ENCODE results near the gene BRD3.
"Not testable (repeated sequence)": the region's sequence is repeated elsewhere in the genome, so short reads cannot be mapped to it uniquely, and the experiment has no call there.

BRD3 gene

DNA sequence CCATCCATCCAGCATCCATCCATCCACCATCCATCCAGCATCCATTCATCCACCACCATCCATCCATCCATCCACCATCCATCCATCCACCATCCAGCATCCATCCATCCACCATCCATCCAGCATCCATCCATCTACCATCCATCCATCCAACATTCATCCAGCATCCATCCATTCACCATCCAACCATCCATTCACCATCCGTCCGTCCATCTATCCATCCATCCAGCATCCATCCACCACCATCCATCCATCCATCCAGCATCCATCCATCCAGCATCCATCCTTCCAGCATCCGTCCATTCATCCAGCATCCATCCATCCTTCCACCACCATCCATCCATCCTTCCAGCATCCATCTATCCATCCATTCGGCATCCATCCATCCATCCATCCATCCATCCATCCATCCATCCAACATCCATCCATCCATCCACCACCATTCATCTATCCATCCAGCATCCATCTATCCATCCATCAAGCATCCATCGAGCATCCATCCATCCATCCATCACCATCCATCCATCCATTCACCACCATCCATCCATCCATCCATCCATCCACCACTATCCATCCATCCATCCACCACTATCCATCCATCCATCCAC lies 35.7 kb upstream of the BRD3 start:
- Histone ChIP-seq H3K9me3 (ENCODE audit: insufficient read depth, low read depth, low read length) (no peaks in the 10 kb centered on the region), H3K4me3 (ENCODE audit: low read length, poor library complexity, severe bottlenecking) (no peak overlapping the region), H3K4me1 (ENCODE audit: insufficient read depth, low read length, poor library complexity, severe bottlenecking) (no peaks in the 10 kb centered on the region), H3K9ac (ENCODE audit: low read depth, low read length, poor library complexity, severe bottlenecking) (no peak overlapping the region), H4K20me1 (ENCODE audit: insufficient read depth, low read length, poor library complexity, severe bottlenecking) (no peaks in the 10 kb centered on the region), H3K4me2 (ENCODE audit: low read depth, low read length, poor library complexity, severe bottlenecking) (no peak overlapping the region), H3F3A (ENCODE audit: low read depth) (no peaks in the 10 kb centered on the region), H3K27me3 (ENCODE audit: insufficient read depth, low read length, poor library complexity, severe bottlenecking) (no peaks in the 10 kb centered on the region), H3K36me3 (ENCODE audit: insufficient read depth, low read length) (no peaks in the 10 kb centered on the region), H3K9me2 (replicated peaks; ENCODE audit: low read depth, low read length) (no peaks in the 10 kb centered on the region), H3K79me2 (ENCODE audit: insufficient read depth, low read length) (no peaks in the 10 kb centered on the region), H2AFZ (ENCODE audit: low read length) (no peak overlapping the region)
- TF ChIP-seq, protein P1, sequence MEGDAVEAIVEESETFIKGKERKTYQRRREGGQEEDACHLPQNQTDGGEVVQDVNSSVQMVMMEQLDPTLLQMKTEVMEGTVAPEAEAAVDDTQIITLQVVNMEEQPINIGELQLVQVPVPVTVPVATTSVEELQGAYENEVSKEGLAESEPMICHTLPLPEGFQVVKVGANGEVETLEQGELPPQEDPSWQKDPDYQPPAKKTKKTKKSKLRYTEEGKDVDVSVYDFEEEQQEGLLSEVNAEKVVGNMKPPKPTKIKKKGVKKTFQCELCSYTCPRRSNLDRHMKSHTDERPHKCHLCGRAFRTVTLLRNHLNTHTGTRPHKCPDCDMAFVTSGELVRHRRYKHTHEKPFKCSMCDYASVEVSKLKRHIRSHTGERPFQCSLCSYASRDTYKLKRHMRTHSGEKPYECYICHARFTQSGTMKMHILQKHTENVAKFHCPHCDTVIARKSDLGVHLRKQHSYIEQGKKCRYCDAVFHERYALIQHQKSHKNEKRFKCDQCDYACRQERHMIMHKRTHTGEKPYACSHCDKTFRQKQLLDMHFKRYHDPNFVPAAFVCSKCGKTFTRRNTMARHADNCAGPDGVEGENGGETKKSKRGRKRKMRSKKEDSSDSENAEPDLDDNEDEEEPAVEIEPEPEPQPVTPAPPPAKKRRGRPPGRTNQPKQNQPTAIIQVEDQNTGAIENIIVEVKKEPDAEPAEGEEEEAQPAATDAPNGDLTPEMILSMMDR (conservative IDR thresholded peaks at IDR 0.05; ENCODE audit: low read length) = no peak
- TF ChIP-seq EZH2phosphoT487 (IDR thresholded peaks at IDR 0.05; ENCODE audit: borderline replicate concordance) = no peak

DNA sequence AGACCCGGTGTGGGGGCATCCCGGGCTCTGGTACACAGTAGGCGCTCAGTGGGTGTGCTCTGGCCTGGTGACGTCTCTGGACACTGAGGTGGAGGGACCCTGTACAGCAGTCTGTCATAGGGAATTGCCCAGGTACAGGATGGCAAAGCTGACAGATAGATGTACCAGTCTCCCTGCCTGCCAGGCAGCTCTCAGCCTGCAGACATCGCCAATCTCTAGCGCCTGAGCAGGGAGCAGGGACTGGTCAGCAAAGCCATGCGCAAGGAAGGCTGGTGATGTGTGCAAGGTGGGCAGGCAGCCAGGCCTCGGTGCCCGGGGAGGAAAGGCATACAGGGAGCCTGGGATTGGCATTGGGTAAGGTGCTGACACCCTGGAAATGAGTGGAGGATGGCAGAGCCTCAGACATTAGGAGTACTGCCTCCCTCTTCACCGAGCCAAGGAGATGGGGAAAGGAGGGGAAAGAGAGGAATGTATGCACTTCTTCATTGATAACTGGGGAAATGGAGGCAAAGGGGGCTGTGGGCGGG lies 33.9 kb upstream of the BRD3 start:
- no peaks in the 10 kb centered on the region for H3K36me3 ChIP-seq (ENCODE audit: insufficient read depth, low read length)
- TF ChIP-seq, protein P1 (conservative IDR thresholded peaks at IDR 0.05; ENCODE audit: low read length) = no peak
- TF ChIP-seq EZH2phosphoT487 (IDR thresholded peaks at IDR 0.05; ENCODE audit: borderline replicate concordance) = no peak
- no peaks in the 10 kb centered on the region for H3K79me2 ChIP-seq (ENCODE audit: insufficient read depth, low read length)
- H3F3A ChIP-seq (ENCODE audit: low read depth) = no peaks in the 10 kb centered on the region
- H3K4me3 ChIP-seq (ENCODE audit: low read length, poor library complexity, severe bottlenecking) = no peak overlapping the region
- H2AFZ ChIP-seq (ENCODE audit: low read length) = no peak overlapping the region
- H3K4me1 ChIP-seq (ENCODE audit: insufficient read depth, low read length, poor library complexity, severe bottlenecking) = no peaks in the 10 kb centered on the region
- H3K27me3 ChIP-seq (ENCODE audit: insufficient read depth, low read length, poor library complexity, severe bottlenecking) = no peaks in the 10 kb centered on the region
- no peaks in the 10 kb centered on the region for H4K20me1 ChIP-seq (ENCODE audit: insufficient read depth, low read length, poor library complexity, severe bottlenecking)
- no peak overlapping the region for H3K4me2 ChIP-seq (ENCODE audit: low read depth, low read length, poor library complexity, severe bottlenecking)
- no peaks in the 10 kb centered on the region for H3K9me3 ChIP-seq (ENCODE audit: insufficient read depth, low read depth, low read length)
- H3K9ac ChIP-seq (ENCODE audit: low read depth, low read length, poor library complexity, severe bottlenecking) = no peak overlapping the region
- H3K9me2 ChIP-seq (replicated peaks; ENCODE audit: low read depth, low read length) = no peaks in the 10 kb centered on the region

- not testable (repeated sequence) for H3K4me2 ChIP-seq (ENCODE audit: low read depth, low read length, poor library complexity, severe bottlenecking); H4K20me1 ChIP-seq (ENCODE audit: insufficient read depth, low read length, poor library complexity, severe bottlenecking); H3K4me1 ChIP-seq (ENCODE audit: insufficient read depth, low read length, poor library complexity, severe bottlenecking); H3K9me2 ChIP-seq (replicated peaks; ENCODE audit: low read depth, low read length); H3K4me3 ChIP-seq (ENCODE audit: low read length, poor library complexity, severe bottlenecking); H3K79me2 ChIP-seq (ENCODE audit: insufficient read depth, low read length); H3K9me3 ChIP-seq (ENCODE audit: insufficient read depth, low read depth, low read length); H3F3A ChIP-seq (ENCODE audit: low read depth); H3K27me3 ChIP-seq (ENCODE audit: insufficient read depth, low read length, poor library complexity, severe bottlenecking); H3K9ac ChIP-seq (ENCODE audit: low read depth, low read length, poor library complexity, severe bottlenecking); H3K36me3 ChIP-seq (ENCODE audit: insufficient read depth, low read length); H2AFZ ChIP-seq (ENCODE audit: low read length)
These were observed 33.3 kb upstream of the BRD3 start for GRCh38 chr9:134101133-134101532.

DNA sequence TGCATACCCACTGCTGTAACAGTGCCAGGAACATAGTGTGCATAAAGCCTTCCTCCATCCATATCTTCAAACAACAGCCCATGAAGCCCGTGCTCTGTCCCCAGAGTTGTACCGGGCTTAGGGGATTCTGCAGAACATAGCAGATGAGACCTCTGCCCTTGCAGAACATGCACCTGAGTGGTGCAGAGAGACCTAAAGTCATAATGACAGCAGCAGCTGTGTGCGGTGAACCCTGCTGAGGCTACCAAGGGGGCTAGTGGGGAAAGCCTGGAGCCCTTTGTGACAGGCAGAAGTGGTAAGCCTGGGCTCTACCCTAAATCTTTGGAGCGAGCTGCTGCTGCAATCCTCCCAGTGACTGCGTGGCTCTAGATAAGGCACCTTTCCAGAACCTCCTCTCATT lies 32.2 kb upstream of the BRD3 start:
- Histone ChIP-seq H3F3A (ENCODE audit: low read depth) (no peaks in the 10 kb centered on the region), H3K9me3 (ENCODE audit: insufficient read depth, low read depth, low read length) (no peaks in the 10 kb centered on the region), H3K4me1 (ENCODE audit: insufficient read depth, low read length, poor library complexity, severe bottlenecking) (no peaks in the 10 kb centered on the region), H3K9me2 (replicated peaks; ENCODE audit: low read depth, low read length) (no peaks in the 10 kb centered on the region), H3K9ac (ENCODE audit: low read depth, low read length, poor library complexity, severe bottlenecking) (no peak overlapping the region), H4K20me1 (ENCODE audit: insufficient read depth, low read length, poor library complexity, severe bottlenecking) (no peaks in the 10 kb centered on the region), H3K36me3 (ENCODE audit: insufficient read depth, low read length) (no peaks in the 10 kb centered on the region), H2AFZ (ENCODE audit: low read length) (no peak overlapping the region), H3K4me3 (ENCODE audit: low read length, poor library complexity, severe bottlenecking) (no peak overlapping the region), H3K27me3 (ENCODE audit: insufficient read depth, low read length, poor library complexity, severe bottlenecking) (no peaks in the 10 kb centered on the region), H3K4me2 (ENCODE audit: low read depth, low read length, poor library complexity, severe bottlenecking) (no peak overlapping the region), H3K79me2 (ENCODE audit: insufficient read depth, low read length) (no peaks in the 10 kb centered on the region)
- TF ChIP-seq, protein P1 (conservative IDR thresholded peaks at IDR 0.05; ENCODE audit: low read length) = no peak
- TF ChIP-seq EZH2phosphoT487 (IDR thresholded peaks at IDR 0.05; ENCODE audit: borderline replicate concordance) = no peak
